HEK293T (cell line): ENCODE data around the gene AGPS.

ENCODE experiments used
- BHLHE40 ChIP-seq: fragments of 450-650 bp; IDR thresholded peaks from 2 replicates; pipeline ENCODE4 v1.6.1; 2016; ENCODE audit warnings: mild to moderate bottlenecking, moderate library complexity, borderline replicate concordance
- TARDBP ChIP-seq: fragments of 450-650 bp; IDR thresholded peaks from 2 replicates; pipeline ENCODE4 v1.6.1; 2016
- TF ChIP-seq, protein P1 (sequence below): fragments of 450-650 bp; IDR thresholded peaks from 2 replicates; pipeline ENCODE4 v1.6.1; 2016

- TF ChIP-seq TARDBP (no peak), BHLHE40 (no peak)
- TF ChIP-seq, protein P1, sequence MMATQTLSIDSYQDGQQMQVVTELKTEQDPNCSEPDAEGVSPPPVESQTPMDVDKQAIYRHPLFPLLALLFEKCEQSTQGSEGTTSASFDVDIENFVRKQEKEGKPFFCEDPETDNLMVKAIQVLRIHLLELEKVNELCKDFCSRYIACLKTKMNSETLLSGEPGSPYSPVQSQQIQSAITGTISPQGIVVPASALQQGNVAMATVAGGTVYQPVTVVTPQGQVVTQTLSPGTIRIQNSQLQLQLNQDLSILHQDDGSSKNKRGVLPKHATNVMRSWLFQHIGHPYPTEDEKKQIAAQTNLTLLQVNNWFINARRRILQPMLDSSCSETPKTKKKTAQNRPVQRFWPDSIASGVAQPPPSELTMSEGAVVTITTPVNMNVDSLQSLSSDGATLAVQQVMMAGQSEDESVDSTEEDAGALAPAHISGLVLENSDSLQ = no peak; the same call in 1 of the 2 replicates
Observed at GRCh38 chr2:177478029-177478428, 85.5 kb downstream of the AGPS start.
